ENCODE measurements around the gene CELF4.

The CELF4 gene

DNA sequence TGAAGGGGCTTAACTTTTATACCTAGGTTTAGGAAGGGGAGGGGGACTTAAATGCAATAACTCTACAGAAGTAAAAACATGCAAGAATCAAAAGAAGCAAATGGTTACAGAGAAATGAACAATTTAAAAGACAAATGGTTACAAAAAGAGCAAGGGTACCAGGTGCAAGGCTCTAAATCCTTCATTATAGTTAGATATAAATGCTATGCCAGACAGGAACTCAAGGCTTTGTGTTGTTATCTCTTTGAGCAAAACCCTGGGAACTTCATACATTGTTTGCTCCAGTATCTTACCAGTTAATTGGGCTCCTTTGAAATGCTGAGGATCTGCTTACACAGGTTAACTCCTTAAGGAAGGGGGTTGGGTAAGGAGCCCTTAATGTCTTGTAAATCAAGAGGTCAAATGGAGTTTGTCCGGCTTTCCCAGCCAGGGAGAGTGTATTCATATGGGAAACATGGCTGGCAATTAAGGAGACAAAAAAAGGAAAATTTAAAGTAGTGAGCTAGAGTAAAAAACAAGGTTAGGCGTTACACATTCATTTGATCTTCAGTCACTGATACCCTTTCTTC, 347.5 kb downstream of the CELF4 start:
- H3K4me3 ChIP-seq (ENCODE audit: low read depth, low read length) = no peak overlapping the region
- no peak for DNase-seq
- H3K36me3 ChIP-seq (replicated peaks) = no peaks in the 10 kb centered on the region
- in situ Hi-C loops (cut with HindIII; ENCODE audit: low pct_ligation_motif_present, low sequenced_read_pairs) = no loop called here
- H3K27me3 ChIP-seq (replicated peaks) = no peaks in the 10 kb centered on the region
- H3K27ac ChIP-seq = no peak overlapping the region
- TF ChIP-seq, protein P1, sequence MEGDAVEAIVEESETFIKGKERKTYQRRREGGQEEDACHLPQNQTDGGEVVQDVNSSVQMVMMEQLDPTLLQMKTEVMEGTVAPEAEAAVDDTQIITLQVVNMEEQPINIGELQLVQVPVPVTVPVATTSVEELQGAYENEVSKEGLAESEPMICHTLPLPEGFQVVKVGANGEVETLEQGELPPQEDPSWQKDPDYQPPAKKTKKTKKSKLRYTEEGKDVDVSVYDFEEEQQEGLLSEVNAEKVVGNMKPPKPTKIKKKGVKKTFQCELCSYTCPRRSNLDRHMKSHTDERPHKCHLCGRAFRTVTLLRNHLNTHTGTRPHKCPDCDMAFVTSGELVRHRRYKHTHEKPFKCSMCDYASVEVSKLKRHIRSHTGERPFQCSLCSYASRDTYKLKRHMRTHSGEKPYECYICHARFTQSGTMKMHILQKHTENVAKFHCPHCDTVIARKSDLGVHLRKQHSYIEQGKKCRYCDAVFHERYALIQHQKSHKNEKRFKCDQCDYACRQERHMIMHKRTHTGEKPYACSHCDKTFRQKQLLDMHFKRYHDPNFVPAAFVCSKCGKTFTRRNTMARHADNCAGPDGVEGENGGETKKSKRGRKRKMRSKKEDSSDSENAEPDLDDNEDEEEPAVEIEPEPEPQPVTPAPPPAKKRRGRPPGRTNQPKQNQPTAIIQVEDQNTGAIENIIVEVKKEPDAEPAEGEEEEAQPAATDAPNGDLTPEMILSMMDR (IDR thresholded peaks at IDR 0.05; ENCODE audit: low read depth, low read length, missing control alignments) = no peak

DNA sequence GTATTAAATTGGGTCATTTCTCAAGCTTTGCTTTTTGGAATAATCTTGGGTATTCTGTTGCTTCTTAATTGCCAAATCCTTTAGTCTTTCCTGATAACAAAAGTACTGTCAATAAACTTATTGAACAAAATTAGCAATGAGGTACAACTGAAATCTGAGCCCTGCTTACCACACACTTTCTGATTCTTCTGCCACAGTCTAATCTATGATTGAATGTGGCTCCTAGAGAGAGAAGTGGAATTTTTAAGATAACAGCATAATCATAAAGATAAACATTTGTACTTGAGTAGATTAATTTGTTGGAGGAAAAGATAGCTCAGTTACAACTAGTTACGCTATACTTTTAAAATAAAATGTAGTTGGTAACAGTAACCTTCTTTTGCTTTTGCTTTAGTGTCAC, 354.8 kb downstream of the CELF4 start:
- H3K4me3 ChIP-seq (ENCODE audit: low read depth, low read length) = no peak overlapping the region
- in situ Hi-C loops (cut with HindIII; ENCODE audit: low pct_ligation_motif_present, low sequenced_read_pairs) = no loop called here
- TF ChIP-seq, protein P1 (IDR thresholded peaks at IDR 0.05; ENCODE audit: low read depth, low read length, missing control alignments) = no peak
- DNase-seq = no peak
- no peak overlapping the region for H3K27ac ChIP-seq
- no peaks in the 10 kb centered on the region for H3K36me3 ChIP-seq (replicated peaks)
- H3K27me3 ChIP-seq (replicated peaks) = no peaks in the 10 kb centered on the region

DNA sequence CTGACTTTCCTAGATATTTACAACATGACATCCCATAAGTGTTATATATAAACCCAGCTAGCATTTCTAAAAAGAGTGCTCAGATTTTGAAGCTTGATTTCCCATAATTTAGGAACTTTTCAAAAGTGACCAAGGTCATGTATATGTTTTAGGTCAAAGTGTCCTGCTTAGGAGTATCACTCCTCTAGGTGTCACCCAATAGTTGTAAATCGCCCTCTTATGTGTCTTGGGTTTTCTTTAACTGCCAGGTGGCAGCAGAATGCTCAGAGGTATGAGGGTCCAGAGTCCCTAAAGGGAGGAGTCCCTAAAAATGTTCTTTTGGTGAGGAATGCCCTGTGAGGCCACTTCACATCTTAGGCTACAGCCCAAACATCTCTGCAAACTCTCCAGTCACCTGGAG, 358.3 kb downstream of the CELF4 start:
- Histone ChIP-seq H3K36me3 (replicated peaks) (no peaks in the 10 kb centered on the region), H3K4me3 (ENCODE audit: low read depth, low read length) (no peak overlapping the region), H3K27me3 (replicated peaks) (no peaks in the 10 kb centered on the region), H3K27ac (no peak overlapping the region)
- no peak for DNase-seq
- TF ChIP-seq, protein P1 (IDR thresholded peaks at IDR 0.05; ENCODE audit: low read depth, low read length, missing control alignments) = no peak
- in situ Hi-C loops (cut with HindIII; ENCODE audit: low pct_ligation_motif_present, low sequenced_read_pairs) = no loop called here

DNA sequence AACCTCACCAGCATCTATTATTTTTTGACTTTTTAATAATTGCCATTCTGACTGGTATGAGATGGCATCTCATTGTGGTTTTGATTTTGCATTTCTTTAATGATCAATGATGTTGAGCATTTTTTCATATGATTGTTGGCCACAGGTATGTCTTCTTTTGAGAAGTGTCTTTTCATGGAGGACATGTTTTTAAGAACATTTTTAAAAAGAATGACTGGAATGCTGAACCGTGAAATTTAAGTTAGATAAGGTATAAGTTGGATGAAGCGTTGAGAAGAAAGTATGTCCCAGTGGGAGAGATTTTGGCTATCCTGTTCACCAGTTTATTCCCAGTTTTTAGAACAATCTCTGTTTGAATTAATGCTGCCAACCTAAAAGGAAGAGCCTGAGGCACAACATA, 365.9 kb downstream of the CELF4 start:
- in situ Hi-C loops (cut with HindIII; ENCODE audit: low pct_ligation_motif_present, low sequenced_read_pairs) = no loop called here
- no peak for DNase-seq
- TF ChIP-seq, protein P1 (IDR thresholded peaks at IDR 0.05; ENCODE audit: low read depth, low read length, missing control alignments) = no peak
- no peaks in the 10 kb centered on the region for H3K27me3 ChIP-seq (replicated peaks)
- H3K36me3 ChIP-seq (replicated peaks) = no peaks in the 10 kb centered on the region
- no peak overlapping the region for H3K4me3 ChIP-seq (ENCODE audit: low read depth, low read length)
- no peak overlapping the region for H3K27ac ChIP-seq
